Karpas-422 (cell line): ENCODE measurements around the gene PALD1. TPM values are rescaled to one million over a fixed set of nuclear protein-coding genes. Genes with fewer than 3 reads are reported as not detected.

Experiments used
- total RNA-seq: library from RNA; depleted of rRNA; stranded (reverse); fragments of >200 nt; shearing (Covaris generic); gene quantifications from 2 replicates; pipeline ENCODE4 v1.2.3, GENCODE V29; 2014; ENCODE audit warnings: low replicate concordance; rRNA removed

PALD1 gene
- total RNA-seq, 1 experiment from 2014 or later, result 54.7 TPM

Other genes with a start within 250 kb of the PALD1 start
- 375 and 560 TPM in 2 replicates for gene PPA1, start 245.3 kb upstream of the PALD1 start, total RNA-seq
- gene NPFFR1, start 194.8 kb upstream of the PALD1 start, total RNA-seq, result not detected in 2 replicates
- gene LRRC20, start 96.1 kb upstream of the PALD1 start, total RNA-seq, result 13.6 and 37.0 TPM in 2 replicates
- gene EIF4EBP2, start 74.6 kb upstream of the PALD1 start, total RNA-seq, result 35.3 and 78.0 TPM in 2 replicates
- not detected in 2 replicates for gene NODAL, start 37.1 kb upstream of the PALD1 start, total RNA-seq
- gene PRF1, start 124.0 kb downstream of the PALD1 start, total RNA-seq, result 0.26 and 1.5 TPM in 2 replicates
- not detected in 2 replicates for gene ADAMTS14, start 193.7 kb downstream of the PALD1 start, total RNA-seq